Caco-2 (cell line): ENCODE data around the gene LAMB4. TPM values are rescaled to one million over a fixed set of nuclear protein-coding genes. Genes with fewer than 3 reads are reported as not detected.

ENCODE experiments used
- BruUV-seq: library from RNA; stranded (reverse); fragments of 400-500 nt; replicated peaks from 2 replicates; lab custom pipeline; 2021; lab: Mats Ljungman, UMichigan
- CTCF ChIA-PET: fragments of 300-600 bp; sonication (Branson Sonifier 250); formaldehyde crosslinking; loops from one replicate; lab custom pipeline; 2022; ENCODE audit warnings: antibody characterized with exemption; lab: Charles Lee
- POLR2A ChIA-PET: fragments of 300-600 bp; sonication (Branson Sonifier 250); formaldehyde crosslinking; loops from one replicate; lab custom pipeline; 2022; ENCODE audit warnings: antibody characterized with exemption; lab: Charles Lee
- DNase-seq, 2 experiments: peaks; one replicate each; pipeline versions ENCODE4 v3.0.0 to v3.0.0-alpha.2; 2020 to 2022
- H3K27me3 ChIP-seq: replicated peaks from 2 replicates; pipeline ENCODE4 v1.6.0; 2011; ENCODE audit warnings: low read length; ENCODE audit not compliant: control insufficient read depth, insufficient read depth
- H3K36me3 ChIP-seq: 2 replicates; pipeline ENCODE4 v1.5.1; 2011; ENCODE audit warnings: low read length; ENCODE audit not compliant: control insufficient read depth, insufficient read depth
- H3K4me1 ChIP-seq: fragments of 250-450 bp; sonication (Bioruptor Pico); 2 replicates; pipeline ENCODE4 v1.5.1; 2020; ENCODE audit warnings: mild to moderate bottlenecking
- H3K4me3 ChIP-seq: 2 replicates; pipeline ENCODE4 v1.5.1; 2011; ENCODE audit warnings: low read depth, mild to moderate bottlenecking, control low read depth, low read length
- H3K9me3 ChIP-seq: fragments of 250-450 bp; sonication (Bioruptor Pico); 2 replicates; pipeline ENCODE4 v1.5.1; 2020; ENCODE audit warnings: mild to moderate bottlenecking, moderate library complexity
- H3K27ac Mint-ChIP-seq: one replicate; pipeline ENCODE4 v1.8.0; 2022; ENCODE audit warnings: mixed read lengths; ENCODE audit not compliant: unreplicated experiment
- H3K27me3 Mint-ChIP-seq: one replicate; pipeline ENCODE4 v1.8.0; 2022; ENCODE audit warnings: mixed read lengths; ENCODE audit not compliant: insufficient read depth, unreplicated experiment
- H3K36me3 Mint-ChIP-seq: one replicate; pipeline ENCODE4 v1.8.0; 2022; ENCODE audit warnings: mild to moderate bottlenecking, mixed read lengths; ENCODE audit not compliant: insufficient read depth, unreplicated experiment
- H3K4me1 Mint-ChIP-seq: one replicate; pipeline ENCODE4 v1.8.0; 2022; ENCODE audit warnings: low read depth, mixed read lengths; ENCODE audit not compliant: unreplicated experiment
- H3K4me3 Mint-ChIP-seq: one replicate; pipeline ENCODE4 v1.8.0; 2022; ENCODE audit warnings: mild to moderate bottlenecking, moderate library complexity, mixed read lengths; ENCODE audit not compliant: unreplicated experiment
- H3K9me3 Mint-ChIP-seq: one replicate; pipeline ENCODE4 v1.8.0; 2022; ENCODE audit warnings: mixed read lengths; ENCODE audit not compliant: unreplicated experiment
- intact Hi-C: fragments of 100-400 bp; cut with micrococcal nuclease; formaldehyde crosslinking; loops from one replicate; pipeline ENCODE4 v1.10.0; 2022; ENCODE audit not compliant: unreplicated experiment
- total RNA-seq: library from RNA; stranded (reverse); gene quantifications from 2 replicates; pipeline ENCODE4 v1.2.3, GENCODE V29; 2022
- TF ChIP-seq, protein P1 (sequence below), 2 experiments: fragments of 200-600 bp in 1 of 2; IDR thresholded peaks; 1 replicate in 1 of 2; 2 replicates in 1 of 2; pipeline versions ENCODE4 v1.5.1 to v1.8.0; 2011 to 2022; ENCODE audit warnings: antibody characterized with exemption in 1 of 2, control low read depth in 1 of 2, inconsistent platforms in 1 of 2, low read depth in 1 of 2, low read length in 1 of 2, mild to moderate bottlenecking in 1 of 2, moderate library complexity in 1 of 2; ENCODE audit not compliant: insufficient read depth in 1 of 2, severe bottlenecking in 1 of 2, unreplicated experiment in 1 of 2

The LAMB4 gene
- total RNA-seq, 1 experiment from 2014 or later, result 0.52 TPM

DNA sequence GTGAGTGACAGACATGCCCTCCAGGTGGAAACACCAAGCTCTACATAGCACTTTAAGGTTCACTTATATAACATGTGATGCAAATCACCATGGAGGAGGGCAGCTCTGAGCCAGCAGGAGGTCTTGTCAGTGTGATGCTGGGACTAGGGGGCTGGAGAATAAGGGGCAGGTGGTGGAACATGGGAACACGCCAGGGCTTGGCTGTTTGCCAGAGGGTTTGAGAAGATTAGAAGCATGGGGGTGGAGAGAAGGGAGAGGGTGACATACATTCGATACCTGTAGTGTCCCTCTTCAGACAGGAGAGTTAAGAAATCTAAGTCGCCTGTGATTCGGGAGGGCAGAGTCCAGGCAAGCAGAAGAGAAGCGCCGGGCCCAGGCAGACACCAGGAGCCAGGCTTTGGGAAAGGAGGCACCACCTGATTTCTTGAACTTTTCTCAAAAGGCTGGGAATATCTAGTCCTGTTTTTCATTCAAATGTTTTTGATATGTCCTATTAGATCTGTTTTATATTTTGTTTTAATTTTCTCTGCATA, 16.9 kb upstream of the LAMB4 start:
- Mint-ChIP-seq H3K27me3 (no peaks in the 10 kb centered on the region), H3K9me3 (no peaks in the 10 kb centered on the region), H3K27ac (peak overlapping the region; percentile 1), H3K4me3 (no peak overlapping the region), H3K36me3 (peaks cover 7% of the 10 kb centered on the region), H3K4me1 (peaks cover 15% of the 10 kb centered on the region)
- H3K36me3 ChIP-seq, result no peaks in the 10 kb centered on the region; the same call in 1 of the 2 replicates
- DNase-seq, result peak in 1 of 2 experiments; percentile 11
- TF ChIP-seq, protein P1, sequence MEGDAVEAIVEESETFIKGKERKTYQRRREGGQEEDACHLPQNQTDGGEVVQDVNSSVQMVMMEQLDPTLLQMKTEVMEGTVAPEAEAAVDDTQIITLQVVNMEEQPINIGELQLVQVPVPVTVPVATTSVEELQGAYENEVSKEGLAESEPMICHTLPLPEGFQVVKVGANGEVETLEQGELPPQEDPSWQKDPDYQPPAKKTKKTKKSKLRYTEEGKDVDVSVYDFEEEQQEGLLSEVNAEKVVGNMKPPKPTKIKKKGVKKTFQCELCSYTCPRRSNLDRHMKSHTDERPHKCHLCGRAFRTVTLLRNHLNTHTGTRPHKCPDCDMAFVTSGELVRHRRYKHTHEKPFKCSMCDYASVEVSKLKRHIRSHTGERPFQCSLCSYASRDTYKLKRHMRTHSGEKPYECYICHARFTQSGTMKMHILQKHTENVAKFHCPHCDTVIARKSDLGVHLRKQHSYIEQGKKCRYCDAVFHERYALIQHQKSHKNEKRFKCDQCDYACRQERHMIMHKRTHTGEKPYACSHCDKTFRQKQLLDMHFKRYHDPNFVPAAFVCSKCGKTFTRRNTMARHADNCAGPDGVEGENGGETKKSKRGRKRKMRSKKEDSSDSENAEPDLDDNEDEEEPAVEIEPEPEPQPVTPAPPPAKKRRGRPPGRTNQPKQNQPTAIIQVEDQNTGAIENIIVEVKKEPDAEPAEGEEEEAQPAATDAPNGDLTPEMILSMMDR (IDR thresholded peaks at IDR 0.05; ENCODE audit: insufficient read depth in 1 of 2, low read depth in 1 of 2, low read length in 1 of 2, severe bottlenecking in 1 of 2, unreplicated experiment in 1 of 2), result no peak
- peaks cover 16% of the 10 kb centered on the region for H3K4me1 ChIP-seq
- ChIA-PET POLR2A (no interaction called here), CTCF (interaction anchor here (1.0 to 2.6 kb wide), 3 partner anchors 34 to 350 kb away, joined by 3 to 28 read pairs (median 4); no protein-coding TSS in a partner anchor)
- intact Hi-C loops, result loop anchor here (2.0 to 5.0 kb wide), 4 partner anchors 144 to 270 kb away; partner anchors contain the start of gene LAMB1
- no TSS peak for BruUV-seq
- H3K4me3 ChIP-seq, result no peak overlapping the region
- no peaks in the 10 kb centered on the region for H3K9me3 ChIP-seq
- no peaks in the 10 kb centered on the region for H3K27me3 ChIP-seq

DNA sequence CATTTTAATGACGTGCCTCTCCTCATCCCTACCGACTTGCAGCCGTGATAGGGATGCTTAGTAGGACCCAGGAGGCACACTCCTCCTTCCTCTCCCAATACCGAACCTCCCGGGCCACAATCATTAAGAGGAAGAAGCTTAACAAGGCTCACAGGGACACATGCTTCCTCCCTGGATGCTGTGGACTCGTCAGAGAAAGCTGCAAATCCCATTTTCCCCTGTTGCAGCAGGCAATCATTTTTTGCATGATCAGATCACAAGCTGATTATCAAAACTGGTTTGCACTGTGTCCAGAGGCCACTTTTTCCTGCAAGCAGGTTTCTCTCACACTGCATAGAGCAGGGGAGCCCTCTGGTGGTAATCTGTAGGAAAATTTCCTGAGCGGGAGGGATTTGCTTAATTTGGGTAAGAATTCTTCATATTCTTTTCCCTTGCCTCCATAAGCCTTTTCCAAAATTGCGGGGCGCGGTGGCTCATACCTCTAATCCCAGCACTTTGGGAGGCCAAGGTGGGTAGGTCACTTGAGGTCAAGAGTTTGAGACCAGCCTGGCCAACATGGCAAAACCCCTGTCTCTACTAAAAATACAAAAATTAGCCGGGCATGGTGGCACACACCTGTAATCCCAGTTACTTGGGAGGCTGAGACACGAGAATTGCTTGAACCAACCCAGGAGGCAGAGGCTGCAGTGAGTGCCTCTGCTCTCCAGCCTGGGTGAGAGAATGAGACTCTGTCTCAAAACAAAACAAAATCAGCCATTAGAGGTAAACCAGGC, 16.1 kb upstream of the LAMB4 start:
- TF ChIP-seq, protein P1 (IDR thresholded peaks at IDR 0.05; ENCODE audit: insufficient read depth in 1 of 2, low read depth in 1 of 2, low read length in 1 of 2, severe bottlenecking in 1 of 2, unreplicated experiment in 1 of 2), result peak; percentile 93 to 97
- no peak overlapping the region for H3K4me3 ChIP-seq
- H3K9me3 Mint-ChIP-seq, result no peaks in the 10 kb centered on the region
- H3K4me3 Mint-ChIP-seq, result no peak overlapping the region
- peaks cover 7% of the 10 kb centered on the region for H3K36me3 Mint-ChIP-seq
- H3K4me1 ChIP-seq, result peaks cover 16% of the 10 kb centered on the region
- no peaks in the 10 kb centered on the region for H3K27me3 Mint-ChIP-seq
- H3K9me3 ChIP-seq, result no peaks in the 10 kb centered on the region
- no peaks in the 10 kb centered on the region for H3K27me3 ChIP-seq
- intact Hi-C loops, result loop anchor here (1.0 to 5.0 kb wide), 5 partner anchors 32 to 269 kb away; partner anchors contain the start of gene LAMB1
- DNase-seq, result peak; percentile 81 to 82
- H3K4me1 Mint-ChIP-seq, result peaks cover 15% of the 10 kb centered on the region
- ChIA-PET CTCF (interaction anchor here (0.6 to 2.6 kb wide), 15 partner anchors 23 to 351 kb away, joined by 3 to 28 read pairs (median 3); partner anchors contain the start of gene LAMB1), POLR2A (interaction anchor here (0.6 kb wide), 1 partner anchor 403 kb away, joined by 3 read pairs; no protein-coding TSS in a partner anchor)
- H3K36me3 ChIP-seq, result no peaks in the 10 kb centered on the region; the same call in 1 of the 2 replicates
- no peak overlapping the region for H3K27ac Mint-ChIP-seq
- BruUV-seq, result no TSS peak

DNA sequence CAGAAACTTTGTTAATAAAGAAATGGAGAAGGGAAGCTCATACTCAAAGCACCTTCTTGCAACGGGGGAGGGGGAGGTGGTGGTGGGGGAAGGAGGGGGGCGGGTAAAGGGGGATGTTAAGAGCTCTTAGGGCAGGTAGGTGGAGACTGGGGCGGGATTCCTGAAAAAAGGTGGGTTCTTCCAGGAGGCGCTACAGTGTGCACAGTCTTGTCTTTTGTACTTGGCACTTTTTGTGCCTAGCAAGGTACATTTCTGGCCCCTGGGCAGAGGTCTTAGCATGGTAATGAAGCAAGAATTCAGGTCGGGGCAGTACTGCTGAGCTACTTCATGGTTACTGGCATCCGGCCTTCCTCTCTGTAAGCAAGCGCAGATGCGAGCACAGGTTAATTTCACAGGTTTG, 15.2 kb upstream of the LAMB4 start:
- Histone ChIP-seq H3K4me3 (no peak overlapping the region), H3K4me1 (peaks cover 9% of the 10 kb centered on the region; the same call in 1 of the 2 replicates), H3K36me3 (no peaks in the 10 kb centered on the region; the same call in 1 of the 2 replicates), H3K9me3 (no peaks in the 10 kb centered on the region), H3K27me3 (no peaks in the 10 kb centered on the region)
- Mint-ChIP-seq H3K27ac (no peak overlapping the region), H3K27me3 (no peaks in the 10 kb centered on the region), H3K36me3 (peaks cover 7% of the 10 kb centered on the region), H3K9me3 (no peaks in the 10 kb centered on the region), H3K4me3 (no peak overlapping the region), H3K4me1 (peaks cover 15% of the 10 kb centered on the region)
- intact Hi-C loops, result loop anchor here (5.0 kb wide), 2 partner anchors 193 to 268 kb away; no protein-coding TSS in a partner anchor
- CTCF ChIA-PET, result interaction anchor here (0.7 to 2.6 kb wide), 6 partner anchors 32 to 352 kb away, joined by 3 to 28 read pairs (median 3); no protein-coding TSS in a partner anchor
- POLR2A ChIA-PET, result no interaction called here
- no peak for DNase-seq
- TF ChIP-seq, protein P1 (IDR thresholded peaks at IDR 0.05; ENCODE audit: insufficient read depth in 1 of 2, low read depth in 1 of 2, low read length in 1 of 2, severe bottlenecking in 1 of 2, unreplicated experiment in 1 of 2), result no peak
- no TSS peak for BruUV-seq
